Measurements from ENCODE around the gene FAM135A. TPM values are rescaled to one million over a fixed set of nuclear protein-coding genes. Genes with fewer than 3 reads are reported as not detected.

Gene FAM135A
- total and polyA plus RNA-seq, 2 of the 13 experiments (the other 11 are each of a cell fraction or from before 2014, with no cell fraction given): 26.9 to 31.5 TPM

GRCh38 chr6:70398783-70399728 is 14.3 kb upstream of the FAM135A start (continued):
- TF ChIP-seq ZSCAN5A (CRISPR knock-in tag; IDR thresholded peaks at IDR 0.05; ENCODE audit: borderline replicate concordance): no peak
- TF ChIP-seq ZNF878 (CRISPR knock-in tag; IDR thresholded peaks at IDR 0.05): no peak
- no peak for TF ChIP-seq STAG1 (CRISPR knock-in tag; IDR thresholded peaks at IDR 0.05)
- no peak for TF ChIP-seq ZNF18 (CRISPR knock-in tag; IDR thresholded peaks at IDR 0.05; ENCODE audit: insufficient replicate concordance)
- no peak for TF ChIP-seq RORA (CRISPR knock-in tag; IDR thresholded peaks at IDR 0.05)
- no peak for TF ChIP-seq ZNF549 (CRISPR knock-in tag; IDR thresholded peaks at IDR 0.05)
- no peak for TF ChIP-seq POLR2AphosphoS2 (IDR thresholded peaks at IDR 0.05; ENCODE audit: low read depth, low read length)
- TF ChIP-seq ZNF850 (CRISPR knock-in tag; conservative IDR thresholded peaks at IDR 0.05): no peak
- TF ChIP-seq ZHX1 (CRISPR knock-in tag; IDR thresholded peaks at IDR 0.05; ENCODE audit: low read depth): no peak
- no peak for TF ChIP-seq KLF13 (CRISPR knock-in tag; IDR thresholded peaks at IDR 0.05)
- TF ChIP-seq CSRNP2 (CRISPR knock-in tag; conservative IDR thresholded peaks at IDR 0.05; ENCODE audit: low read depth): no peak
- TF ChIP-seq NAIF1 (CRISPR knock-in tag; IDR thresholded peaks at IDR 0.05; ENCODE audit: borderline replicate concordance): no peak
- no peak for TF ChIP-seq ZNF230 (CRISPR knock-in tag; IDR thresholded peaks at IDR 0.05)
- TF ChIP-seq ZNF124 (CRISPR knock-in tag; IDR thresholded peaks at IDR 0.05): 0 out of 2 replicates have a peak, but pooled peaks have one; percentile 30
- no peak for TF ChIP-seq TOE1 (CRISPR knock-in tag; IDR thresholded peaks at IDR 0.05)
- no peak; the same call in 1 of the 2 replicates for TF ChIP-seq CHD4 (IDR thresholded peaks at IDR 0.05; ENCODE audit: borderline replicate concordance, low read length)
- TF ChIP-seq ZNF782 (CRISPR knock-in tag; IDR thresholded peaks at IDR 0.05; ENCODE audit: borderline replicate concordance): no peak
- TF ChIP-seq KDM5A (IDR thresholded peaks at IDR 0.05; ENCODE audit: borderline replicate concordance, low read length): no peak
- no peak for TF ChIP-seq ZKSCAN5 (CRISPR knock-in tag; IDR thresholded peaks at IDR 0.05)
- TF ChIP-seq IKZF4 (CRISPR knock-in tag; IDR thresholded peaks at IDR 0.05; ENCODE audit: borderline replicate concordance, low read depth, not compliant biosample characterization): no peak
